Stomach (tissue), 9 donors: ENCODE results near the gene CBX2. TPM values are rescaled to one million over a fixed set of nuclear protein-coding genes. Genes with fewer than 3 reads are reported as not detected.

Experiments used
- DNase-seq, 2 donors: peaks; one replicate each; pipeline versions ENCODE4 v3.0.0 to v3.0.0-alpha.2; 2013 to 2019
- H3K27ac ChIP-seq, 5 donors: fragments of 200-600 bp in 4 of 5; sonication (generic) in 4 of 5; one replicate each; pipeline ENCODE4 v1.5.1; 2013 to 2019; ENCODE audit warnings: mild to moderate bottlenecking in 1 of 5, moderate library complexity in 1 of 5
- H3K27me3 ChIP-seq, 3 donors: fragments of 200-600 bp; sonication (generic); one replicate each; pipeline ENCODE4 v1.5.1; 2017 to 2019; ENCODE audit warnings: mixed run types in 1 of 3
- H3K36me3 ChIP-seq, 4 donors: fragments of 200-600 bp; sonication (generic); 1 replicate in 3 of 4; 2 replicates in 1 of 4; pipeline ENCODE4 v1.5.1; 2016 to 2019
- H3K4me1 ChIP-seq, 4 donors: fragments of 200-600 bp; sonication (generic); one replicate each; pipeline ENCODE4 v1.5.1; 2016 to 2019
- H3K4me3 ChIP-seq, 4 donors: fragments of 200-600 bp; sonication (generic) in 3 of 4; one replicate each; pipeline ENCODE4 v1.5.1; 2016 to 2019; ENCODE audit warnings: mild to moderate bottlenecking in 1 of 4
- H3K9me3 ChIP-seq, 4 donors: fragments of 200-600 bp; sonication (generic); one replicate each; pipeline ENCODE4 v1.5.1; 2016 to 2019
- CTCF ChIP-seq, 7 experiments: fragments of 450-650 bp in 4 of 7; fragments of 200-600 bp in 3 of 7; sonication (generic) in 3 of 7; IDR thresholded peaks; one replicate each; pipeline ENCODE4 v1.5.1; 2016 to 2019; ENCODE audit warnings: antibody characterized with exemption in 7 of 7, control low read depth in 2 of 7, mild to moderate bottlenecking in 1 of 7
- EP300 ChIP-seq: sonication (generic); formaldehyde crosslinking; IDR thresholded peaks from one replicate; pipeline ENCODE4 v1.6.1; 2017; ENCODE audit warnings: antibody characterized with exemption
- POLR2A ChIP-seq, 4 donors: fragments of 450-650 bp; IDR thresholded peaks; one replicate each; pipeline ENCODE4 v1.6.1; 2016; ENCODE audit warnings: antibody characterized with exemption in 4 of 4, control low read depth in 2 of 4, mild to moderate bottlenecking in 1 of 4, moderate library complexity in 1 of 4
- POLR2AphosphoS5 ChIP-seq, 3 donors: sonication (generic); formaldehyde crosslinking; IDR thresholded peaks; one replicate each; pipeline ENCODE4 v1.6.1; 2016; ENCODE audit warnings: antibody characterized with exemption in 3 of 3
- WGBS, 5 donors: extraction: QIAGEN DNeasy Blood & Tissue Kit in 3 of 5; methylation state at CpG; one replicate each; pipeline versions ENCODE4 v1.1.5 to v1.1.7; 2013 to 2018; 5-methylcytosine and 5-hydroxymethylcytosine counted together
- intact Hi-C: fragments of 100-400 bp; cut with DNase I; formaldehyde crosslinking; loops from one replicate; pipeline ENCODE4 v1.15.1; 2023; ENCODE audit warnings: low total_unique reads
- polyA plus RNA-seq, 3 donors: library from polyadenylated mRNA; stranded (reverse); fragments of 200-250 nt; gene quantifications; one replicate each; pipeline ENCODE4 v1.2.3, GENCODE V29; 2013
- total RNA-seq, 5 donors: library from RNA; depleted of rRNA; stranded (reverse); fragments of >200 nt; gene quantifications; one replicate each; pipeline versions ENCODE4 v1.1.0 to v1.2.3, GENCODE V29; 2014 to 2016
- donor health status: healthy with polysubstance abuse.
- donor health status: Bipolar disorder and iron deficiency.
- donor health status: healthy.

The CBX2 gene
- total and polyA plus RNA-seq, 8 donors = under 0.01 to 1.3 (median 1.0) TPM; not detected in 3

GRCh38 chr17:79804856-79805696, 27.1 kb downstream of the CBX2 start:
- 23 to 28% (median 25%) methylated on average over 22 of the region's 22 CpGs for WGBS, 5 donors
- H3K27ac ChIP-seq = no peak overlapping the region
- H3K36me3 ChIP-seq = no peaks in the 10 kb centered on the region
- TF ChIP-seq POLR2AphosphoS5 (IDR thresholded peaks at IDR 0.05) (no peak), POLR2A (IDR thresholded peaks at IDR 0.05) (no peak), EP300 (no peak), CTCF (IDR thresholded peaks at IDR 0.05) (no peak)
- peaks cover 27 to 60% (median 53%) of the 10 kb centered on the region in 4 donors for H3K4me1 ChIP-seq
- intact Hi-C loops = loop anchor here (10.0 kb wide), 2 partner anchors 110 to 190 kb away; no protein-coding TSS in a partner anchor
- DNase-seq = no peak
- no peaks in the 10 kb centered on the region for H3K9me3 ChIP-seq
- H3K4me3 ChIP-seq = no peak overlapping the region
- H3K27me3 ChIP-seq = peaks cover 86 to 100% (median 100%) of the 10 kb centered on the region in 3 donors

GRCh38 chr17:79806446-79806760, 28.5 kb downstream of the CBX2 start:
- 20 to 36% (median 28%) methylated on average over 3 to 4 of the region's 4 CpGs for WGBS, 5 donors
- intact Hi-C loops = loop anchor here (10.0 kb wide), 2 partner anchors 108 to 188 kb away; no protein-coding TSS in a partner anchor
- no peak overlapping the region for H3K27ac ChIP-seq

GRCh38 chr17:79806863-79807720, 29.1 kb downstream of the CBX2 start:
- Histone ChIP-seq H3K9me3 (no peaks in the 10 kb centered on the region), H3K27me3 (peaks cover 79 to 100% (median 100%) of the 10 kb centered on the region in 3 donors), H3K36me3 (no peaks in the 10 kb centered on the region), H3K4me1 (peaks cover 31 to 64% (median 57%) of the 10 kb centered on the region in 4 donors), H3K27ac (no peak overlapping the region), H3K4me3 (no peak overlapping the region)
- WGBS, 5 donors = 23 to 39% (median 34%) methylated on average over 11 to 13 of the region's 13 CpGs
- DNase-seq = no peak
- intact Hi-C loops = loop anchor here (10.0 kb wide), 2 partner anchors 108 to 188 kb away; no protein-coding TSS in a partner anchor
- TF ChIP-seq EP300 = no peak
- TF ChIP-seq POLR2AphosphoS5 (IDR thresholded peaks at IDR 0.05) = no peak
- TF ChIP-seq CTCF (IDR thresholded peaks at IDR 0.05) = no peak
- TF ChIP-seq POLR2A (IDR thresholded peaks at IDR 0.05) = no peak

More at GRCh38 chr17:79806446-79806760, 28.5 kb downstream of the CBX2 start:
- Histone ChIP-seq H3K36me3 (no peaks in the 10 kb centered on the region), H3K9me3 (no peaks in the 10 kb centered on the region), H3K27me3 (peaks cover 80 to 100% (median 100%) of the 10 kb centered on the region in 3 donors), H3K4me1 (peaks cover 27 to 60% (median 53%) of the 10 kb centered on the region in 4 donors), H3K4me3 (no peak overlapping the region)
- DNase-seq = no peak
- TF ChIP-seq POLR2A (IDR thresholded peaks at IDR 0.05) (no peak), EP300 (no peak), POLR2AphosphoS5 (IDR thresholded peaks at IDR 0.05) (no peak), CTCF (IDR thresholded peaks at IDR 0.05) (no peak)
